Measurements from ENCODE around the gene IRF8. TPM values are rescaled to one million over a fixed set of nuclear protein-coding genes. Genes with fewer than 3 reads are reported as not detected.

The IRF8 gene
- total RNA-seq, 1 experiment from 2014 or later = 29.5 TPM

DNA sequence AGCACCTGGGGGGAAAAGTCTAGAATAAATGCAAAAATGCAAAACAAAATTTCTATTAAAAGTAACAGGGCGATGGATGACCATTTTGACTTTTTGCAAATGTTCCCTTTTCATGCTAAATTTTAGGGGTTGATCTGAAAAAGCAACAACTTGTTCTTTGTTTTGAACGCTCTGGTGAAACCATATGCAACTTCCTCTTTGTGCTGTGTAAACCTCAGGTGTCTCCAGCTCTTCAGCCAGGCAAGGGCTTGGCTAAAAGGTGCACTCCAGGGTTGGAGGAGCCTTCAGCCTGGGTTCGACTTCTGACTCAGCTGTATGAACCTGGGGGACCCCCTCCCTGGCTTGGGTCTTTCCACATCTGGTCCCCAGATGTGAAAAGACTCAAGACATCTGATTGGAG, 9.5 kb downstream of the IRF8 start:
- intact Hi-C loops (cut with micrococcal nuclease; ENCODE audit: unreplicated experiment) = no loop called here
- Histone ChIP-seq H3K36me3 (ENCODE audit: control insufficient read depth, insufficient read depth, low read length) (peaks cover 13% of the 10 kb centered on the region), H3K4me1 (no peaks in the 10 kb centered on the region), H3K9me3 (no peaks in the 10 kb centered on the region), H3K4me3 (ENCODE audit: low read depth, low read length) (no peak overlapping the region), H3K27me3 (replicated peaks; ENCODE audit: control insufficient read depth, insufficient read depth, low read length) (no peaks in the 10 kb centered on the region)
- H3K27ac Mint-ChIP-seq (ENCODE audit: unreplicated experiment) = no peak overlapping the region
- POLR2A ChIA-PET = no interaction called here
- TF ChIP-seq, protein P1, sequence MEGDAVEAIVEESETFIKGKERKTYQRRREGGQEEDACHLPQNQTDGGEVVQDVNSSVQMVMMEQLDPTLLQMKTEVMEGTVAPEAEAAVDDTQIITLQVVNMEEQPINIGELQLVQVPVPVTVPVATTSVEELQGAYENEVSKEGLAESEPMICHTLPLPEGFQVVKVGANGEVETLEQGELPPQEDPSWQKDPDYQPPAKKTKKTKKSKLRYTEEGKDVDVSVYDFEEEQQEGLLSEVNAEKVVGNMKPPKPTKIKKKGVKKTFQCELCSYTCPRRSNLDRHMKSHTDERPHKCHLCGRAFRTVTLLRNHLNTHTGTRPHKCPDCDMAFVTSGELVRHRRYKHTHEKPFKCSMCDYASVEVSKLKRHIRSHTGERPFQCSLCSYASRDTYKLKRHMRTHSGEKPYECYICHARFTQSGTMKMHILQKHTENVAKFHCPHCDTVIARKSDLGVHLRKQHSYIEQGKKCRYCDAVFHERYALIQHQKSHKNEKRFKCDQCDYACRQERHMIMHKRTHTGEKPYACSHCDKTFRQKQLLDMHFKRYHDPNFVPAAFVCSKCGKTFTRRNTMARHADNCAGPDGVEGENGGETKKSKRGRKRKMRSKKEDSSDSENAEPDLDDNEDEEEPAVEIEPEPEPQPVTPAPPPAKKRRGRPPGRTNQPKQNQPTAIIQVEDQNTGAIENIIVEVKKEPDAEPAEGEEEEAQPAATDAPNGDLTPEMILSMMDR (IDR thresholded peaks at IDR 0.05; ENCODE audit: insufficient read depth in 1 of 2, low read depth in 1 of 2, low read length in 1 of 2, severe bottlenecking in 1 of 2, unreplicated experiment in 1 of 2) = no peak
- no peak for DNase-seq
- no peak overlapping the region for H3K4me3 Mint-ChIP-seq (ENCODE audit: unreplicated experiment)
- no peaks in the 10 kb centered on the region for H3K9me3 Mint-ChIP-seq (ENCODE audit: unreplicated experiment)
- CTCF ChIA-PET = interaction anchor here (1.0 kb wide), 1 partner anchor 78 kb away, joined by 3 read pairs; no protein-coding TSS in a partner anchor
- H3K4me1 Mint-ChIP-seq (ENCODE audit: low read depth, unreplicated experiment) = no peaks in the 10 kb centered on the region
- BruUV-seq (replicated peaks) = no TSS peak
- H3K36me3 Mint-ChIP-seq (ENCODE audit: insufficient read depth, unreplicated experiment) = peaks cover 41% of the 10 kb centered on the region
- no peaks in the 10 kb centered on the region for H3K27me3 Mint-ChIP-seq (ENCODE audit: insufficient read depth, unreplicated experiment)

DNA sequence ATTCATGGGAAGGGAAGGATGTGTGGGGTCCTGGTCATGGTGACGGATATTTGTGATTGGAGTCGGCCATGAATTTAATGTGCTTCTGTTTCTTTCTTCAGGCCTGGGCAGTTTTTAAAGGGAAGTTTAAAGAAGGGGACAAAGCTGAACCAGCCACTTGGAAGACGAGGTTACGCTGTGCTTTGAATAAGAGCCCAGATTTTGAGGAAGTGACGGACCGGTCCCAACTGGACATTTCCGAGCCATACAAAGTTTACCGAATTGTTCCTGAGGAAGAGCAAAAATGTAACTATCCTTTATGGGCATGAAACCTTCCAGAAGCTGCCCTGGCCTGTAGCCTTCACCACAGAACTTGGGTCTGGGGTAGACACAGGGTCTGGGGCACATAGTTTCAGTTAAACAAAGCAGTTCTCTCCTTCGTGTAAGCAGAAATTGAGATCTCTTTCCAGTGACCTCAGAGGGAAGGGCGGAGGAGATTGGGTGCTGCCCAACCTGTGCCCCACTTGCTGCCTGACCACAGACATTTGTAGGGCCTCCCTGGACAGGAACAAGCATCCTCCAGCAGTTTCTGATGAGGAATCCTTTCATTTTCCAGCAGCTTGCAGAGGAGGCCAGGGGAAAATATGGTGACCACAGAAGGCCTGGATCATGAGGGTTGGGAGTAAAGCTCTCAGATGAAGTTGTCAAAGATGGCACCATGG, 10.1 kb downstream of the IRF8 start:
- no peak for DNase-seq
- H3K36me3 Mint-ChIP-seq (ENCODE audit: insufficient read depth, unreplicated experiment) = peaks cover 41% of the 10 kb centered on the region
- ChIA-PET POLR2A (no interaction called here), CTCF (interaction anchor here (1.0 kb wide), 1 partner anchor 88 kb away, joined by 3 read pairs; no protein-coding TSS in a partner anchor)
- no TSS peak for BruUV-seq (replicated peaks)
- intact Hi-C loops (cut with micrococcal nuclease; ENCODE audit: unreplicated experiment) = no loop called here
- Histone ChIP-seq H3K27me3 (replicated peaks; ENCODE audit: control insufficient read depth, insufficient read depth, low read length) (no peaks in the 10 kb centered on the region), H3K9me3 (no peaks in the 10 kb centered on the region), H3K4me1 (no peaks in the 10 kb centered on the region), H3K4me3 (ENCODE audit: low read depth, low read length) (no peak overlapping the region), H3K36me3 (ENCODE audit: control insufficient read depth, insufficient read depth, low read length) (peaks cover 10% of the 10 kb centered on the region)
- H3K27me3 Mint-ChIP-seq (ENCODE audit: insufficient read depth, unreplicated experiment) = no peaks in the 10 kb centered on the region
- no peak overlapping the region for H3K4me3 Mint-ChIP-seq (ENCODE audit: unreplicated experiment)
- H3K9me3 Mint-ChIP-seq (ENCODE audit: unreplicated experiment) = no peaks in the 10 kb centered on the region
- TF ChIP-seq, protein P1 (IDR thresholded peaks at IDR 0.05; ENCODE audit: insufficient read depth in 1 of 2, low read depth in 1 of 2, low read length in 1 of 2, severe bottlenecking in 1 of 2, unreplicated experiment in 1 of 2) = no peak
- H3K4me1 Mint-ChIP-seq (ENCODE audit: low read depth, unreplicated experiment) = no peaks in the 10 kb centered on the region
- H3K27ac Mint-ChIP-seq (ENCODE audit: unreplicated experiment) = no peak overlapping the region

DNA sequence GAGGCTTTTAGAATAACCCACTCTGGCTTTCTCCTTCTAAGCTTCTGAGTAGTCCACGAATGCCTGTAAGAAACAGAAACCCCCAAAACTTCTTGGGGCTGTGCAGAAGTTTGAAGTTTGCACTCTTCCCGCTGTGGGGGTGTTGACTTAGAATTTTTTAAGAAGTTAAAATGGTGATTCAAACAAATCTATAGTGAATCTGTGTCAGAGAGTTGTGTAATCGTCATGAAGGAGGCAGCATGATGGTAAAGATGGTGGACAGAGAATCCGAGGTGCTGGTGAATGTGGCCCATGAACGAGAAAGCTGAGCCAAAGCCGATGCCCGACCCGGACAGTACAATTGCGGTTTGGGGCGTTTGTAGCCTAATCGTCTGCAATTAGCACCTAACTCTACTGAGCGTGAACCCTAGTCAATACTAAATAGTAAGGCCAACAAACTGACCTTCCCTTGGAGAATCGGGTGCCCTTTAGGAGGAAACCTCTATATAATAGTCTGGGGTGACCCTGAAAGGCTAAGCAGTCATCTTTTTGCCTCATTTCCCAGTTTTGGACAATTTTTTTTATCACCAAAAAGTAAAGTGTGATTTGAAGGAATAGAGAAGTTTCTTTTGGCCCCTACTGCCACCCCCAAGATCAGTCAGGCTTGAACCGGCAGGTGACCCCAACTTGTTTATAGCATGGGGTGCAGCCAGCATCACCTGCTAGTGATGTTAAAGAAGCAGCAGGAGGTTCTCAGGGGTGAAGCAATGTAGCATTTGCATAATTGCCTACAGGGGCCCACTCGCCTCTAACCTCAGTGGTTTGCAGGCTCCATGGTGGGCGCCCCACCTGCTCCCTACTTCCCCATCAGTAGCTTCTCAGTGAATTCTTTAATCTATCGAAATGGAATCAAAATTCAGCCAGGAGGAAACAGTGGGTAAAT, 11.2 kb downstream of the IRF8 start:
- intact Hi-C loops (cut with micrococcal nuclease; ENCODE audit: unreplicated experiment) = no loop called here
- H3K36me3 ChIP-seq (ENCODE audit: control insufficient read depth, insufficient read depth, low read length) = peaks cover 10% of the 10 kb centered on the region
- TF ChIP-seq, protein P1 (IDR thresholded peaks at IDR 0.05; ENCODE audit: insufficient read depth in 1 of 2, low read depth in 1 of 2, low read length in 1 of 2, severe bottlenecking in 1 of 2, unreplicated experiment in 1 of 2) = no peak
- CTCF ChIA-PET = interaction anchor here (0.6 to 1.0 kb wide), 2 partner anchors 89 to 154 kb away, joined by 3 to 4 read pairs; no protein-coding TSS in a partner anchor
- no peaks in the 10 kb centered on the region for H3K27me3 Mint-ChIP-seq (ENCODE audit: insufficient read depth, unreplicated experiment)
- H3K9me3 ChIP-seq = no peaks in the 10 kb centered on the region
- POLR2A ChIA-PET = no interaction called here
- H3K4me3 Mint-ChIP-seq (ENCODE audit: unreplicated experiment) = no peak overlapping the region
- DNase-seq = no peak
- H3K36me3 Mint-ChIP-seq (ENCODE audit: insufficient read depth, unreplicated experiment) = peaks cover 34% of the 10 kb centered on the region
- H3K4me1 Mint-ChIP-seq (ENCODE audit: low read depth, unreplicated experiment) = no peaks in the 10 kb centered on the region
- H3K27ac Mint-ChIP-seq (ENCODE audit: unreplicated experiment) = no peak overlapping the region
- H3K4me1 ChIP-seq = no peaks in the 10 kb centered on the region
- no peaks in the 10 kb centered on the region for H3K27me3 ChIP-seq (replicated peaks; ENCODE audit: control insufficient read depth, insufficient read depth, low read length)
- BruUV-seq (replicated peaks) = no TSS peak
- H3K9me3 Mint-ChIP-seq (ENCODE audit: unreplicated experiment) = no peaks in the 10 kb centered on the region
- H3K4me3 ChIP-seq (ENCODE audit: low read depth, low read length) = no peak overlapping the region

Measured in Caco-2 (cell line).